CD4-positive, alpha-beta T cell treated with Interferon gamma for 1 hour (primary cell): Measurements from ENCODE around the gene CMTM5.
"Not testable (repeated sequence)": the region's sequence is repeated elsewhere in the genome, so short reads cannot be mapped to it uniquely, and the experiment has no call there.

Source experiments
- DNase-seq: peaks from one replicate; pipeline ENCODE4 v3.0.0-alpha.2; 2020

Gene CMTM5

DNA sequence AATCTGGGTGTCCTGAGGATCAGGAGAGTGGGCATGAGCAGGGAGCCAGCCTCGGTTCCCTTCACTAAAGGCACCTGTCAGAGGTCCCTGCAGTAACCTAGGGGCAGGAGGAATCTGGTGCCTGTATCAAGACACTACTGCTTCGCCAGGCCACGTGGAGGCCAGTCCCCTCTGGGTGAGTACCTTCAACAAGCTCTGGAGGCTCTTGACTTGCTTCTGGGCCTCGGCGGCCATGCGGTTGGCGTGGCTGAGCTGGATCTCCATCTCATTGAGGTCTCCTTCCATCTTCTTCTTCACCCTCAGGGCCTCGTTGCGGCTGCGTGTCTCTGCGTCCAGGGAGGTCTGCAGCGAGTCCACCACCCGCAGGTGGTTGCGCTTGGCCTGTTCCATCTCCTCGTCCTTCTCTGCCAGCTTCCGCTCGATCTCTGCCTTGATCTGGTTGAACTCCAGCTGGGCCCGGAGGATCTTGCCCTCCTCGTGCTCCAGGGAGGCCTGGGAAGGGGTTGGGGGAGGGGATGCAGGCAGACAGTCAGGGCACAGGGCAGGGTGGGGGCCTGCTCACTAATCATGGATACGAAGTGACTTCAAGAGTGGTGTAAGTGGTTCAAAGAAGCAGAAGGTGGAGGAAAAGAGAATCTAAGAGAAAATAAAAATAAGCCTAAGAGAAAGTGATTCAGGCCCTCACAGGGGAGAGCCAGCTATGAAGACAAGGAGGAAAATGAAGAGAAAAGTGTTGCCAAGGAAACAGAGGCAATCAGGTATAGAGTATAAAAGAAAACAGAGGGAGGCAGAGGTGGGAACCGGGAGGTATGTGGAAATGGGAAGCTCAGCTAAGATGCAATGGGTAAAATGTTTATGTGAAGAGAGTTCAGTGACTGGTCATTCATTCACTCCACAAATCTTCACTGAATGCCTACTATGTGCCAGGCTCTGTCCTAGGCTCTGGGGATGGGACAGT is 39.3 kb downstream of the CMTM5 start:
- no peak for DNase-seq

DNA sequence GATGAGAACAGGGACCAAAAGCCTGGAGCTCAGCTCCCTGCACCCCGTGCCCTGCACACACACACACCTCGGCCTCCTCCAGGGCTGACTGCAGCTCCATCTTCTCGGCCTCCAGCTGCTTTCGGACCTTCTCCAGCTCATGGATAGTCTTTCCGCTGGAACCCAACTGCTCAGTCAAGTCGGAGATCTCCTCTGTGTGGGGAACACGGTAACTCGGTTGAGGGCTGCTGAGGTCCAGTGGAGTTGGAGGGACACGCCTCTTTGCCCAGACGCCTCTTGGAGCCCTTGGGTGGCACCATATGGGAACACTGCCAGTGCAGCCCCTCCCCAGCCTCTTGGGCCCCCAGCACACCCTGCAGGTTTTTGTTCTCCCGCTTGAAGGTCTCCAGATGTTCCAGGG is 40.0 kb downstream of the CMTM5 start:
- DNase-seq: no peak

DNA sequence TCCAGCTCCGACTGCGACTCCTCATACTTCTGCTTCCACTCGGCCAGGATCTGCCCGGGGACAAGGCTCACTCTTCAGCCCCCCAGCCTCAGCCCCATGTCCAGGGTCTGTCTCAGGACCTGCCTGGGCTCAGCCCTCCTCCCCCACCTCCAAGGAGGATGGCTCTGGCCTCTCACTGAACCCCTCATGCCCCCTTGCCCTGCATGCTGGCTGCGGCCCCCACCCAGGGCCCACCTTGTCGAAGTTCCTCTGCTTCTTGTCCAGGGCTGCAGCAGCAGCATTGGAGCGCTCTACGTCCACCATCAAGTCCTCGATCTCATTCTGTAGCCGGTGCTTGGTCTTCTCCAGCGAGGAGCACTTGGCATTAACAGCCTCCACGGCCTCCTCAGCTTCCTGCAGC is 40.4 kb downstream of the CMTM5 start:
- DNase-seq: not testable (repeated sequence)

DNA sequence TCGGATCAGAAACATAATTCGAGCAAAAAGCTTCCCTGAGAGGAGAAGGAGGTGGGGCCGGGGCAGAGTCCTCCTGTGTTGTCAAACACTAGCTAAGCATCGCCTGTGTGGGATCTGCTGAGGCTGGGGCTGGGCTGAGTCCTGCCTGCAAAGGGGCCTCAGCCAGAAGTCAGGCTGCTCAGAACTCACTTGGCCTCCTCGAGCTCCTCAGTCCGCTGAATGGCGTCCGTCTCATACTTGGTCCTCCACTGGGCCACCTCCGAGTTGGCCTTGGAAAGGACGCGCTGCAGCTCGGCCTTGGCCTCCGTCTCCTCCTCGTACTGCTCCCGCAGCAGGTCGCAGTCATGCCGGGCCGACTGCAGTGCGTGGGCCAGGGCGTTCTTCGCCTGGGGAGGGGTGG is 41.2 kb downstream of the CMTM5 start:
- DNase-seq: no peak

DNA sequence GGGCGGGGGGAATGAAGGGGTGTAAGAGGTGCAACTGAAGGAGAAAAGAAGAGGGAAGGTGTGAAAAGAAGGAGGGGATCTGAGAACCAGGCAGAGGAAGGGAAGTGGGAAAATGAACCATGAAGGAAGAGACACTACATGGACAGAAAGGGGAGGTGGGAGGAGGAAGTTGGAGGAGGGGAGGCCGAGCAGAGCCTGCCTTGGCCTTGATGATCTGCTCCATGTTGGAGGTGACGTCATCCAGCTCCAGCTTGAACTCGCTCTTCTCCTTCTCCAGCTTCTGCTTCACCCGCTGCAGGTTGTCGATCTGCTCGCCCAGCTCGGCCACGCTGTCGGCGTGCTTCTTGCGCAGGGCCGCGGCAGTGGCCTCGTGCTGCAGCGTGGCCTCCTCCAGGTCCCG is 42.8 kb downstream of the CMTM5 start:
- not testable (repeated sequence) for DNase-seq

DNA sequence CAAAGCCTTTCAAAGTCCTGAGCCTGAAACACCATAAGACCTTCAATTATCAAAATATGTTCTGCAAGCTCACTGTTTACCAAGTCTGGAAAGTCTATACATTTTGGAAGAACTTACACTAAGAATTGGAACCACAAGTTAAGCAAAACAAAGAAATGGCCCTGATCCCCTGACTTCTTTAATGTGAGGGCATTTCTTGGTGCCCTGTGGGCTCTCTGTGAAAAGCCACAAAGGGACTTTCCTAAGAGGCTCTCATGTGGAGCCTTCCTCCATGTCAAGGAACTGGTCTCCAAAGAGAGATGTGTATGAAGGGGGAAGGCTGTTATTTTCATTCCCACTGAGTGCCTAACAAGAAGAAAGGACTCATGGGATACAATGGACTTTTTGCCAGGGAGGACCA is 44.7 kb downstream of the CMTM5 start:
- no peak for DNase-seq

DNA sequence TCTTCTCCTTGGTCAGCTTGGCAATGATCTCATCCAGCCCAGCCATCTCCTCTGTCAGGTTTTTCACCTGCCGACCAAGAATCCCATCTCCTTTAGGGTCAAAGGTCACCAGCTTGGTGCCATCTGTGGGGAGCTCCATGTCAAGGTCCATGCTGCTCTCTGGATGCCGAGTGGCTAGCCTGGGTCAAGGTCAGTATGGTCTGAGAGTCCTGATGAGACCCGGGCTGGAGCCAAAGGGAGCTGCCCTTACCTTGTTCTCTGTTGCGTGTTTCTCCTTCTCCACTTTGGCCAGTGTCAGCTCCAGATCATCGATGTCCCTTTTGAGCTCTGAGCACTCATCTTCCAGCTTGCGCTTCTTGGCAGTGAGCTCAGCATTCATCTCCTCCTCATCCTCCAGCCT is 46.8 kb downstream of the CMTM5 start:
- no peak for DNase-seq

DNA sequence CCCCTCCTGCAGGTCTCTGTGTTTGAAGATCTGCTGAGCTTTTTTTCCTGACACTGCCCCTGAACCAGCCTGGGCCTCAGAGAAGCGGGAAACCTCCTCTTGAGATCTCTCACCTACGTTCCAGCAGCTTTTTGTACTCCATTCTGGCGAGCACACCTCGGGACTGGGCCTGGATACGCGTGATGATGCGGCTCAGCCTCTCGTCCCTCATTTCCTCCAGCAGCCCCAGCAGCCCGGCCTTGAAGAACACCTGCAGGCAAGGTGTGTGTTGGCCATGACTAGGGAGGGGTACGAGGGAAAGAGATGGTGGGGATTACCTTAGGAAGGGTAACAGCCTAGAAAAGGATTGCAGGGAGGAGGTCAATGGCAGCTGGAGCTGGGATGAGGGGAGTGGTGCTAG is 48.3 kb downstream of the CMTM5 start:
- DNase-seq: no peak

DNA sequence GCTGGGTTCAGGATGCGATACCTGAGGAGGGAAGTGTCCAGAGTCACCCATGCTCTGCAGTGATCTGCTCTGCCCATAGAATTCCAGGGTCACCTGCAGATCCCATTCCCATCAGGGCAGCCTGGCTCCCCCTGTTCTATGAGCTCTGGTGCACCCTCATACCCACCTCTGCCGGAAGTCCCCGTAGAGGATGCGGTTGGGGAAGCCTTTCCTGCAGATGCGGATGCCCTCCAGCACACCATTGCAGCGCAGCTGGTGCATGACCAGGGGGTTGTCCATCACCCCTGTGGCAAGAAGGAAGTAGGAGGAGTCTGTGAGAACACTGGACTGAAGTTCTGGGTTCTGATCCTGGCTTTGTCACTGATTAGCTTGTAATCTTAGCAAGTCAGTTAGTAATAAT is 49.0 kb downstream of the CMTM5 start:
- DNase-seq: not testable (repeated sequence)

DNA sequence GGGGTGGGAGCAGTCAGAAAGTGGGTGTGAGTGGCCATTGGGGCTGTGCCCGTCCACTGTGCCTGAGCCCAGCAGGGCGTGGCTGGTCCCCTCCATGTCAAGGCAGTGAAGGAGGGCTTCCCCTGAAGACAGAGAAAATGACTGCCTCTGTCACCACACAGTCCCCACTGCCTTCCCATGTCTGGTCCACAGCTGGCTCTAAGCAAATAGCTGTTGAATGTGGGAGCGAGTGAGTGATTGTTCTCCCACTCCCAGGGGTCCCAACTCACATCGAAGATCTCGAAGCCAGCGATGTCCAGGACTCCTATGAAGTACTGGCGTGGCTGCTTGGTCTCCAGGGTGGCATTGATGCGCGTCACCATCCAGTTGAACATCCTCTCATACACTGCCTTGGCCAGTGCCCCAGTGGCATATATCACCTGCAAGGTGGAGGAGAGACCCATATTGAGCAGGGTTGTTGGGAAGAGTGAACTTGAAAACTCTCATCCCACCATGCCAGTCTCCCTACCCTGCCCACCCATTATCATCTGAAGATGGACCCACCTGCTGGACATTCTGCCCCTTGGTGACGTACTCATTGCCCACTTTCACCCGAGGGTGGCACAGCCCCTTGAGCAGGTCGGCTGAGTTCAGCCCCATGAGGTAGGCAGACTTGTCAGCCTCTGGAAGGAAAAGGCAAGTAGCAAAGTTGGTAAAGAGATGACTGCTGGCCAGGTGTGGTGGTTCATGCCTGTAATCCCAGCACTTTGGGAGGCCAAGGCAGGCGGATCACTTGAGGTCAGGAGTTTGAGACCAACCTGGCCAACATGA is 52.0 kb downstream of the CMTM5 start:
- DNase-seq: no peak
